Esophagus squamous epithelium (tissue), 5 donors: ENCODE measurements around the gene AUTS2. TPM values are rescaled to one million over a fixed set of nuclear protein-coding genes. Genes with fewer than 3 reads are reported as not detected.

Source experiments
- DNase-seq: peaks from one replicate; lab custom pipeline; 2025; lab: John Stamatoyannopoulos, UW
- H3K27ac ChIP-seq, 4 donors: fragments of 200-600 bp; sonication (generic); one replicate each; pipeline ENCODE4 v1.5.1; 2016 to 2019; ENCODE audit warnings: mild to moderate bottlenecking in 1 of 4
- H3K27me3 ChIP-seq, 4 donors: fragments of 200-600 bp; sonication (generic); 1 replicate in 3 of 4; 2 replicates in 1 of 4; pipeline versions ENCODE4 v1.5.1 to v1.6.0; 2017 to 2021; ENCODE audit warnings: antibody characterized with exemption in 1 of 4
- H3K36me3 ChIP-seq, 3 donors: fragments of 200-600 bp; sonication (generic); one replicate each; pipeline ENCODE4 v1.5.1; 2016 to 2019
- H3K4me1 ChIP-seq, 3 donors: fragments of 200-600 bp; sonication (generic); one replicate each; pipeline ENCODE4 v1.5.1; 2017 to 2019
- H3K4me3 ChIP-seq, 4 donors: fragments of 200-600 bp; sonication (generic); 1 replicate in 3 of 4; 2 replicates in 1 of 4; pipeline ENCODE4 v1.5.1; 2016 to 2019; ENCODE audit warnings: mild to moderate bottlenecking in 2 of 4, moderate library complexity in 1 of 4
- H3K9me3 ChIP-seq, 3 donors: fragments of 200-600 bp; sonication (generic); one replicate each; pipeline ENCODE4 v1.5.1; 2016 to 2019
- POLR2A ChIP-seq, 4 donors: fragments of 450-650 bp; IDR thresholded peaks; one replicate each; pipeline ENCODE4 v1.6.1; 2017; ENCODE audit warnings: antibody characterized with exemption in 4 of 4, mild to moderate bottlenecking in 4 of 4, moderate library complexity in 3 of 4
- WGBS, 2 donors: methylation state at CpG; one replicate each; pipeline ENCODE4 v1.1.5; 2018; 5-methylcytosine and 5-hydroxymethylcytosine counted together
- intact Hi-C: fragments of 100-400 bp; cut with DNase I; formaldehyde crosslinking; loops from one replicate; pipeline ENCODE4 v1.15.0; 2022
- total RNA-seq, 4 donors: library from RNA; depleted of rRNA; stranded (reverse); fragments of >200 nt; gene quantifications; one replicate each; pipeline ENCODE4 v1.1.0, GENCODE V29; 2016
- TF ChIP-seq, protein P1 (sequence below), 6 experiments: fragments of 450-650 bp in 4 of 6; fragments of 200-600 bp in 2 of 6; sonication (generic) in 2 of 6; IDR thresholded peaks; one replicate each; pipeline ENCODE4 v1.5.1; 2016 to 2019; ENCODE audit warnings: antibody characterized with exemption in 6 of 6, mild to moderate bottlenecking in 4 of 6, moderate library complexity in 4 of 6
- donor health status: DM: yes; HTN: yes; CAD: no.

Gene AUTS2
- total RNA-seq, 4 donors from 2014 or later = 9.5 to 36.2 (median 23.0) TPM

- no peak for DNase-seq
- Histone ChIP-seq H3K27ac (no peak overlapping the region), H3K27me3 (no peaks in the 10 kb centered on the region), H3K36me3 (no peaks in the 10 kb centered on the region), H3K4me1 (peaks cover 0 to 24% (median 0%) of the 10 kb centered on the region in 3 donors), H3K9me3 (no peaks in the 10 kb centered on the region), H3K4me3 (no peak overlapping the region)
- 53 to 64% methylated on average over 5 of the region's 5 CpGs for WGBS, 2 donors
- TF ChIP-seq, protein P1, sequence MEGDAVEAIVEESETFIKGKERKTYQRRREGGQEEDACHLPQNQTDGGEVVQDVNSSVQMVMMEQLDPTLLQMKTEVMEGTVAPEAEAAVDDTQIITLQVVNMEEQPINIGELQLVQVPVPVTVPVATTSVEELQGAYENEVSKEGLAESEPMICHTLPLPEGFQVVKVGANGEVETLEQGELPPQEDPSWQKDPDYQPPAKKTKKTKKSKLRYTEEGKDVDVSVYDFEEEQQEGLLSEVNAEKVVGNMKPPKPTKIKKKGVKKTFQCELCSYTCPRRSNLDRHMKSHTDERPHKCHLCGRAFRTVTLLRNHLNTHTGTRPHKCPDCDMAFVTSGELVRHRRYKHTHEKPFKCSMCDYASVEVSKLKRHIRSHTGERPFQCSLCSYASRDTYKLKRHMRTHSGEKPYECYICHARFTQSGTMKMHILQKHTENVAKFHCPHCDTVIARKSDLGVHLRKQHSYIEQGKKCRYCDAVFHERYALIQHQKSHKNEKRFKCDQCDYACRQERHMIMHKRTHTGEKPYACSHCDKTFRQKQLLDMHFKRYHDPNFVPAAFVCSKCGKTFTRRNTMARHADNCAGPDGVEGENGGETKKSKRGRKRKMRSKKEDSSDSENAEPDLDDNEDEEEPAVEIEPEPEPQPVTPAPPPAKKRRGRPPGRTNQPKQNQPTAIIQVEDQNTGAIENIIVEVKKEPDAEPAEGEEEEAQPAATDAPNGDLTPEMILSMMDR (IDR thresholded peaks at IDR 0.05) = no peak
- TF ChIP-seq POLR2A (IDR thresholded peaks at IDR 0.05) = no peak
- intact Hi-C loops = no loop called here
Measured at GRCh38 chr7:70463352-70463938, 865.2 kb downstream of the AUTS2 start.

DNA sequence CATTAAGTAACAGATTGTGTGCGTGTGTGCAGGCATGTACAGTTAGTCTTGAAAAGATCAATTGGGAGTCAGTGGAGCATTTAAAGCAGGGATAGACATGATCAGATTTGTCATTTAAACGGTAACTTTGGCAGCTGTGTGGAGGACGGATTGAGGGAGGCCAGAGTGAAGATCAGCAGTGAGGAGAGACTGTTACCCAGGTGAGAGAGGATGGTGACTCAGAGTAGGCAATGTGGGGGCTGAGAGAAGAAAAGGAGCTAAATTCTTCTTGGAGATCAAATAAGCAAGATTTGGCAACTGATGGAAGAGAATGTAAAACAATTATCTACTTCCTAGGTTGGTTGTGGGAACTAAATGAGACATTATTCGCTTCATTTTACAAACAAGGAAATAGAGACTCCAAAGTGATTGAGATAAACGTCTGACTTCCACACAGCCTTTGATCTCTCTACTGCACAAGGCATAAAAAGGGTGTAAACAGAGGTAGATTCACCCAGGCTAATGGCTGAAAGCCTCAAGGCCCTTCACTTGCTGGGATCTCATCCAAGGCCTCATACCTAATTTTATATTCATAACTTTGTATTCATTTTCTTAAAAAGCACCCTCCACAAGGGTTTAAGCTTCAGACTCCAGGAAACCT, 868.6 kb downstream of the AUTS2 start:
- H3K27me3 ChIP-seq = no peaks in the 10 kb centered on the region
- H3K9me3 ChIP-seq = no peaks in the 10 kb centered on the region
- no peak overlapping the region for H3K4me3 ChIP-seq
- intact Hi-C loops = no loop called here
- H3K36me3 ChIP-seq = no peaks in the 10 kb centered on the region
- peaks cover 0 to 10% (median 0%) of the 10 kb centered on the region in 3 donors for H3K4me1 ChIP-seq
- no peak overlapping the region for H3K27ac ChIP-seq
- WGBS, 2 donors = 30 to 41% methylated on average over 5 of the region's 5 CpGs
- no peak for DNase-seq
- TF ChIP-seq, protein P1 (IDR thresholded peaks at IDR 0.05) = no peak
- no peak for TF ChIP-seq POLR2A (IDR thresholded peaks at IDR 0.05)

DNA sequence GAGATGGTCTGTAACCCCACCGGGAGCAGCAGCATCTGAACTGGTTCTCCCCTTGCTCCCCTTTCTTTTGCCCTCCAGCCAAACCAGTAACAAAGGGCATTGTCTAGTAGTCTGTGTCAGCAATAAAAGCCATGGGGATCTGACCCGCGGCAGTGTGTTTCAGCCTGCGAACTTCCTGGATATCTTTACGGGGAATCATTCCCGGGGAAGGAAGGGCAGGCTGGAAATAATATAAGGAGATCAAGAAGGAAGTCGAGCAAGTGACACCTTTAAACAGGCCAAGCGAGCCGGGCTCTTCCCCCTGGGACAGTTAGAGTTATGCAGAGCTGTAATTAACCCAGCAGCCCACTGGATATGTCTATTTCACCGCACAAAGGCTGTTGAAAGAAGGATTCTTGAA, 872.5 kb downstream of the AUTS2 start:
- Histone ChIP-seq H3K27me3 (no peaks in the 10 kb centered on the region), H3K4me3 (no peak overlapping the region), H3K36me3 (no peaks in the 10 kb centered on the region), H3K4me1 (peaks cover 0 to 9% (median 0%) of the 10 kb centered on the region in 3 donors), H3K27ac (no peak overlapping the region), H3K9me3 (no peaks in the 10 kb centered on the region)
- TF ChIP-seq, protein P1 (IDR thresholded peaks at IDR 0.05) = no peak
- TF ChIP-seq POLR2A (IDR thresholded peaks at IDR 0.05) = no peak
- 58 to 79% methylated on average over 6 to 10 of the region's 10 CpGs for WGBS, 2 donors
- DNase-seq = no peak
- intact Hi-C loops = no loop called here

GRCh38 chr7:70472601-70473237, 874.4 kb downstream of the AUTS2 start:
- Histone ChIP-seq H3K27ac (no peak overlapping the region), H3K4me1 (peaks cover 0 to 17% (median 3%) of the 10 kb centered on the region in 3 donors), H3K36me3 (no peaks in the 10 kb centered on the region), H3K9me3 (no peaks in the 10 kb centered on the region), H3K4me3 (no peak overlapping the region), H3K27me3 (no peaks in the 10 kb centered on the region)
- WGBS, 2 donors = 81 to 82% methylated on average over 9 of the region's 9 CpGs
- intact Hi-C loops = no loop called here
- TF ChIP-seq POLR2A (IDR thresholded peaks at IDR 0.05) = no peak
- TF ChIP-seq, protein P1 (IDR thresholded peaks at IDR 0.05) = no peak
- DNase-seq = no peak

DNA sequence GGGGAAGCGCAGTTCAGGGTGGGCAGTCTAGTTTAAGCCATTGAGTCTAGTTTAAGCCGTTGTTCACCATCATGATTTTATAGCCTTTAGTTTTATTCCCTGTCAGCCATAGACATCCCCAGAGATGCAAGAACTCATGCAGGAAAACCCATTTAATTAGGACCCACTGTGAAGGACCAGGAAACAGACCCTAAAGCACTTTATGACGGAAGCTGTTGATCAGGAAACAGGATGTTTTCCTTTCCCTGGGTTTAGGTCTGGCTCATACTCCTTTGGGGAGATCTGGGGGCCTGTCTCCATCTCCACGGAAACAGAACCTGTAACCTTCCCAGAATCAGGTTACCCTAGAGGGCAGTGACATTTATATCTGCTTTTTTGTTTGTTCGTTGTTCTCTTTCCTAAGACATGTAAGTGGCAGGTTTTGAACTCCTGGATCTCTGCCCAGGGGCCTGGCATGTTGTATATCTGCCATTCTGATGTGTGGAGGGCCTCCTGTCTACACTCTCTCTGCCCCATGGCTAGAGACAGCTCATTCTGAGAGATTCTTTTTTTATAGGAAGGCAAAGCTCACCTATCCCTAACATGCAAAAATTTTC, 876.5 kb downstream of the AUTS2 start:
- WGBS, 2 donors = 79 to 91% methylated on average over 5 of the region's 5 CpGs
- DNase-seq = no peak
- Histone ChIP-seq H3K9me3 (no peaks in the 10 kb centered on the region), H3K4me1 (peaks cover 0 to 17% (median 3%) of the 10 kb centered on the region in 3 donors), H3K4me3 (no peak overlapping the region), H3K36me3 (no peaks in the 10 kb centered on the region), H3K27ac (no peak overlapping the region), H3K27me3 (no peaks in the 10 kb centered on the region)
- intact Hi-C loops = no loop called here
- no peak for TF ChIP-seq POLR2A (IDR thresholded peaks at IDR 0.05)
- TF ChIP-seq, protein P1 (IDR thresholded peaks at IDR 0.05) = no peak
